ENCODE results near the gene BCAT1.
"Not testable (repeated sequence)": the region's sequence is repeated elsewhere in the genome, so short reads cannot be mapped to it uniquely, and the experiment has no call there.

The BCAT1 gene

GRCh38 chr12:24948757-24949722, at the start of gene BCAT1:
Gene BCAT1 (minus strand): TSS chr12:24949101. CDS start chr12:24948932, 169 bp downstream.
- peak; percentile 86 for DNase-seq

GRCh38 chr12:24997970-24998582, 49.2 kb upstream of the BCAT1 start:
- DNase-seq = peak; percentile 43

- no peak for DNase-seq
Measured at GRCh38 chr12:24997496-24997895, 48.6 kb upstream of the BCAT1 start.

- DNase-seq = no peak
Measured at GRCh38 chr12:24996820-24997219, 47.9 kb upstream of the BCAT1 start.

- no peak for DNase-seq
Measured at GRCh38 chr12:24996102-24996797, 47.3 kb upstream of the BCAT1 start.

- DNase-seq = no peak
Measured at GRCh38 chr12:24993793-24994192, 44.9 kb upstream of the BCAT1 start.

GRCh38 chr12:24991209-24992049, 42.5 kb upstream of the BCAT1 start:
- peak; percentile 69 for DNase-seq

GRCh38 chr12:24989216-24989615, 40.3 kb upstream of the BCAT1 start:
- no peak for DNase-seq

- DNase-seq = no peak
Measured at GRCh38 chr12:24982250-24982649, 33.3 kb upstream of the BCAT1 start.

GRCh38 chr12:24979976-24980730, 31.3 kb upstream of the BCAT1 start:
- no peak for DNase-seq

GRCh38 chr12:24979329-24979728, 30.4 kb upstream of the BCAT1 start:
- no peak for DNase-seq

GRCh38 chr12:24977711-24978110, 28.8 kb upstream of the BCAT1 start:
- DNase-seq = no peak

GRCh38 chr12:24977060-24977459, 28.2 kb upstream of the BCAT1 start:
- no peak for DNase-seq

- no peak for DNase-seq
Measured at GRCh38 chr12:24975425-24975824, 26.5 kb upstream of the BCAT1 start.

- DNase-seq = no peak
Measured at GRCh38 chr12:24974216-24974615, 25.3 kb upstream of the BCAT1 start.

GRCh38 chr12:24972078-24972477, 23.2 kb upstream of the BCAT1 start:
- DNase-seq = no peak

GRCh38 chr12:24970177-24970576, 21.3 kb upstream of the BCAT1 start:
- no peak for DNase-seq

GRCh38 chr12:24966951-24967564, 18.2 kb upstream of the BCAT1 start:
- no peak for DNase-seq

GRCh38 chr12:24964342-24964741, 15.4 kb upstream of the BCAT1 start:
- DNase-seq = no peak

GRCh38 chr12:24960222-24960855, 11.4 kb upstream of the BCAT1 start:
- DNase-seq = peak; percentile 81

- DNase-seq = not testable (repeated sequence)
Measured at GRCh38 chr12:24956351-24956750, 7.5 kb upstream of the BCAT1 start.

Data from activated CD4-positive, alpha-beta T cell treated with anti-CD3 and anti-CD28 coated beads, Interleukin-2, Interleukin-6, amounts not matched to agents 100 ng/mL and 50 ng/mL, durations not matched to agents 16 hours and 8 hours (primary cell).